GM21381 (cell line): Measurements from ENCODE around the gene ULBP2.

Experiments
- ATAC-seq: cut with Tn5 transposase; IDR thresholded peaks from one replicate; pipeline ENCODE4 v1.9.1; 2021; ENCODE audit warnings: mild to moderate bottlenecking, moderate library complexity; ENCODE audit not compliant: unreplicated experiment

ULBP2 gene

GRCh38 chr6:149941583-149942460, at the start of gene ULBP2:
Gene ULBP2, plus strand, starts transcription at chr6:149942014. Its CDS starts 59 bp downstream, at chr6:149942073.
- ATAC-seq = no peak

- ATAC-seq = no peak
Measured at GRCh38 chr6:149895048-149895590, 46.7 kb upstream of the ULBP2 start.

GRCh38 chr6:149895833-149896271, 46.0 kb upstream of the ULBP2 start:
- no peak for ATAC-seq

GRCh38 chr6:149896491-149896890, 45.3 kb upstream of the ULBP2 start:
- no peak for ATAC-seq

- no peak for ATAC-seq
Measured at GRCh38 chr6:149897015-149897697, 44.7 kb upstream of the ULBP2 start.

GRCh38 chr6:149897855-149898744, 43.7 kb upstream of the ULBP2 start, which contains the start of gene RAET1E:
Gene RAET1E, minus strand, starts transcription at chr6:149898113. Its CDS starts 7,212 bp downstream, at chr6:149890901.
- no peak for ATAC-seq

- no peak for ATAC-seq
Measured at GRCh38 chr6:149898966-149899365, 42.8 kb upstream of the ULBP2 start.

- ATAC-seq = no peak
Measured at GRCh38 chr6:149899486-149899885, 42.3 kb upstream of the ULBP2 start.

- ATAC-seq = no peak
Measured at GRCh38 chr6:149899926-149900619, 41.7 kb upstream of the ULBP2 start.

- ATAC-seq = no peak
Measured at GRCh38 chr6:149900620-149901443, 41.0 kb upstream of the ULBP2 start.

GRCh38 chr6:149901444-149902140, 40.2 kb upstream of the ULBP2 start:
- ATAC-seq = no peak

GRCh38 chr6:149903938-149904611, 37.7 kb upstream of the ULBP2 start:
- no peak for ATAC-seq

- no peak for ATAC-seq
Measured at GRCh38 chr6:149904661-149905370, 37.0 kb upstream of the ULBP2 start.

- ATAC-seq = no peak
Measured at GRCh38 chr6:149905371-149905910, 36.4 kb upstream of the ULBP2 start.

GRCh38 chr6:149905911-149906371, 35.9 kb upstream of the ULBP2 start:
- no peak for ATAC-seq

- no peak for ATAC-seq
Measured at GRCh38 chr6:149906405-149906804, 35.4 kb upstream of the ULBP2 start.

- ATAC-seq = no peak
Measured at GRCh38 chr6:149907317-149907716, 34.5 kb upstream of the ULBP2 start.
